ENCODE results near the gene VEGFC. TPM values are rescaled to one million over a fixed set of nuclear protein-coding genes. Genes with fewer than 3 reads are reported as not detected.

The VEGFC gene
- polyA plus RNA-seq, 1 donor from 2014 or later: 0.63 TPM

DNA sequence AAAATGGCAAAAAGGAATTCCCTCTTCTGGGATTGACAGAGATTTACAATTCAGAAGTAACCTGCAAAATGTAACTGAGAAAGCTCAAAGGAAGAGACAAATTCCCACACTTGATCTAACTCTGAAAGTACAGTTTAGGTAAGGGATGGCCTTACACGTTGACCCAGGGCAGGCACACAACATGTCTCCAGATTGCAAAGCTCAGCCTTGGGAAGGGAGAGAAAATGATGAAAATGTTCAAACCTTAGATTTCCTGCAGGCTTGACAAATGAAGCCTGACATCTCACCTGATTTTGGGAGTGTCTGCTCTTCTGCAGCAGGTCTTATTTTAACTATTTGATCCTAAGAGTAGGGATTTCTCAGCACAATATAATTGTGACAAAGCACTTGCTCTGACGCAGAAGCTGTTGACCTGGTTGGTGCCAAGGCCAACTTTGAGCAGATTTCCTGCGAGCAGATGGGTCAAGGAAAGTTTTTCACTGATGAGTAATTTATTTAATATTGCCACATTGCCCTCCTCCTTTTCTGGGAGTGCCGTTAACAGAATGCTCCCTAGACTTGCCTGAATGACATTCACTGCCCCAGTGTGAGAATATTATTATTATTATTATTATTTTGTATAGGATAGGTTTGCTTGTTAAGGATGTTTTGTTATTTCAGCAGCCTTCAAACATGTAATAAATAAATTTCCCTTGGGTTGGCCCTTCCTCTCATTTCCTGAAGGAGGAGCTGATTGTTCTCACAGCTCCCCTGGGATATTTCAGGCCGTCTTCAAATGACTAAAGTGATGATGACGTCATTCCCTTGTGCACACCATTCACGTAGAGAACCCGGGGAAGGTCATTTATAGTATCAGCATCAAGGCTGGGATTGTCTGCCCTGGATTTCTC, 157.1 kb downstream of the VEGFC start:
- no peaks in the 10 kb centered on the region for H3K9me3 ChIP-seq (ENCODE audit: low read length)
- H3K79me2 ChIP-seq (replicated peaks; ENCODE audit: insufficient read depth, low read length): no peaks in the 10 kb centered on the region
- peak overlapping the region; percentile 68 for H3K27ac ChIP-seq (ENCODE audit: low read length)

More for the DNA sequence above, 157.1 kb downstream of the VEGFC start:
- peak overlapping the region; percentile 31 for H3K4me2 ChIP-seq (ENCODE audit: low read length)
- no peaks in the 10 kb centered on the region for H3K27me3 ChIP-seq (ENCODE audit: insufficient read depth, low read depth, low read length)
- no peaks in the 10 kb centered on the region for H3K9me2 ChIP-seq (ENCODE audit: insufficient read depth, low read length)
- no peak overlapping the region for H3K9ac ChIP-seq (ENCODE audit: low read length)
- H3K4me3 ChIP-seq (ENCODE audit: low read length): peak overlapping the region; percentile 34
- H2AFZ ChIP-seq (ENCODE audit: low read depth, low read length): no peak overlapping the region
- no peaks in the 10 kb centered on the region for H3K36me3 ChIP-seq (ENCODE audit: insufficient read depth, low read length)
- H3F3A ChIP-seq (ENCODE audit: insufficient read depth, low read length, poor library complexity, severe bottlenecking): no peaks in the 10 kb centered on the region
- TF ChIP-seq EZH2 (IDR thresholded peaks at IDR 0.05; ENCODE audit: borderline replicate concordance, insufficient read depth, low read length, poor library complexity, severe bottlenecking): no peak
- TF ChIP-seq, protein P1, sequence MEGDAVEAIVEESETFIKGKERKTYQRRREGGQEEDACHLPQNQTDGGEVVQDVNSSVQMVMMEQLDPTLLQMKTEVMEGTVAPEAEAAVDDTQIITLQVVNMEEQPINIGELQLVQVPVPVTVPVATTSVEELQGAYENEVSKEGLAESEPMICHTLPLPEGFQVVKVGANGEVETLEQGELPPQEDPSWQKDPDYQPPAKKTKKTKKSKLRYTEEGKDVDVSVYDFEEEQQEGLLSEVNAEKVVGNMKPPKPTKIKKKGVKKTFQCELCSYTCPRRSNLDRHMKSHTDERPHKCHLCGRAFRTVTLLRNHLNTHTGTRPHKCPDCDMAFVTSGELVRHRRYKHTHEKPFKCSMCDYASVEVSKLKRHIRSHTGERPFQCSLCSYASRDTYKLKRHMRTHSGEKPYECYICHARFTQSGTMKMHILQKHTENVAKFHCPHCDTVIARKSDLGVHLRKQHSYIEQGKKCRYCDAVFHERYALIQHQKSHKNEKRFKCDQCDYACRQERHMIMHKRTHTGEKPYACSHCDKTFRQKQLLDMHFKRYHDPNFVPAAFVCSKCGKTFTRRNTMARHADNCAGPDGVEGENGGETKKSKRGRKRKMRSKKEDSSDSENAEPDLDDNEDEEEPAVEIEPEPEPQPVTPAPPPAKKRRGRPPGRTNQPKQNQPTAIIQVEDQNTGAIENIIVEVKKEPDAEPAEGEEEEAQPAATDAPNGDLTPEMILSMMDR (IDR thresholded peaks at IDR 0.05; ENCODE audit: poor library complexity, severe bottlenecking): peak; percentile 18
- no peaks in the 10 kb centered on the region for H4K20me1 ChIP-seq (ENCODE audit: insufficient read depth)

Data from neural cell (in vitro differentiated cells).